GM19452 (cell line): ENCODE data around the gene RINT1.
"Not testable (repeated sequence)": the region's sequence is repeated elsewhere in the genome, so short reads cannot be mapped to it uniquely, and the experiment has no call there.

ENCODE experiments used
- ATAC-seq: cut with Tn5 transposase; IDR thresholded peaks from one replicate; pipeline ENCODE4 v1.9.1; 2021; ENCODE audit not compliant: unreplicated experiment

The RINT1 gene

GRCh38 chr7:105596866-105597265 lies 64.9 kb downstream of the RINT1 start:
- no peak for ATAC-seq

- ATAC-seq: not testable (repeated sequence)
Measured at GRCh38 chr7:105599080-105599479, 67.1 kb downstream of the RINT1 start.

- ATAC-seq: no peak
Measured at GRCh38 chr7:105599551-105599950, 67.5 kb downstream of the RINT1 start.

- no peak for ATAC-seq
Measured at GRCh38 chr7:105600720-105601550, 68.9 kb downstream of the RINT1 start.

GRCh38 chr7:105602325-105603305 lies 70.6 kb downstream of the RINT1 start:
- no peak for ATAC-seq

GRCh38 chr7:105610165-105610930 lies 78.3 kb downstream of the RINT1 start:
- no peak for ATAC-seq

GRCh38 chr7:105611856-105612775 lies 80.1 kb downstream of the RINT1 start:
- no peak for ATAC-seq

GRCh38 chr7:105612806-105613205 lies 80.8 kb downstream of the RINT1 start:
- ATAC-seq: no peak

- ATAC-seq: no peak
Measured at GRCh38 chr7:105613611-105614330, 81.8 kb downstream of the RINT1 start.

GRCh38 chr7:105614341-105614840 lies 82.4 kb downstream of the RINT1 start:
- ATAC-seq: no peak
